ENCODE measurements around the gene ASB3.

DNA sequence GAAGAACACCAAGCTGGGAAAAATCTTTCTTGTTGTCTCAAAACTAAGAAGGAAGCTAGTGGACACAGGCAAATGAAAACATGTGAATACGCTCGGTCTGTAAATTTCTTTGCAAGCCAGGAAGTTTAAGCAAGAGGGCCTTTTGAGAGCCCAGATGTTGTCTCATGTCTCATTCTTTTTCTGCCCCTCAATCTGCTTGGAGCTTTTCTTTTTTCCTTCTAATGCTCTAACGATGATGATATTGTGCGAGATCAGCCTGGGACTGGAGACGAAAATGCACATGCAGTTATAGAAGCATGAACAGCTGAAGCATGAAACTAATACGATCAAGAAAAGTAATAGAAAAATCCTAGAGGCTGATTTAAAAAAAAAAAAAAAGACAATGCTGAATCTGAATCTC lies 157.8 kb downstream of the ASB3 start:
- TF ChIP-seq, protein P1, sequence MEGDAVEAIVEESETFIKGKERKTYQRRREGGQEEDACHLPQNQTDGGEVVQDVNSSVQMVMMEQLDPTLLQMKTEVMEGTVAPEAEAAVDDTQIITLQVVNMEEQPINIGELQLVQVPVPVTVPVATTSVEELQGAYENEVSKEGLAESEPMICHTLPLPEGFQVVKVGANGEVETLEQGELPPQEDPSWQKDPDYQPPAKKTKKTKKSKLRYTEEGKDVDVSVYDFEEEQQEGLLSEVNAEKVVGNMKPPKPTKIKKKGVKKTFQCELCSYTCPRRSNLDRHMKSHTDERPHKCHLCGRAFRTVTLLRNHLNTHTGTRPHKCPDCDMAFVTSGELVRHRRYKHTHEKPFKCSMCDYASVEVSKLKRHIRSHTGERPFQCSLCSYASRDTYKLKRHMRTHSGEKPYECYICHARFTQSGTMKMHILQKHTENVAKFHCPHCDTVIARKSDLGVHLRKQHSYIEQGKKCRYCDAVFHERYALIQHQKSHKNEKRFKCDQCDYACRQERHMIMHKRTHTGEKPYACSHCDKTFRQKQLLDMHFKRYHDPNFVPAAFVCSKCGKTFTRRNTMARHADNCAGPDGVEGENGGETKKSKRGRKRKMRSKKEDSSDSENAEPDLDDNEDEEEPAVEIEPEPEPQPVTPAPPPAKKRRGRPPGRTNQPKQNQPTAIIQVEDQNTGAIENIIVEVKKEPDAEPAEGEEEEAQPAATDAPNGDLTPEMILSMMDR (IDR thresholded peaks at IDR 0.05) = no peak
- TF ChIP-seq POLR2A (IDR thresholded peaks at IDR 0.05) (no peak), EP300 (IDR thresholded peaks at IDR 0.05) (no peak)

Data from ovary (tissue), 3 donors.